Esophagus muscularis mucosa (tissue), 4 donors: ENCODE results near the gene SLC4A5. TPM values are rescaled to one million over a fixed set of nuclear protein-coding genes. Genes with fewer than 3 reads are reported as not detected.

Source experiments
- DNase-seq: peaks from one replicate; pipeline ENCODE4 v3.0.0-alpha.2; 2017; ENCODE audit errors: extremely low spot score
- H3K27ac ChIP-seq, 4 donors: fragments of 200-600 bp; sonication (generic); replicated peaks in 1 of 4; 1 replicate in 3 of 4; 2 replicates in 1 of 4; pipeline ENCODE4 v1.5.1; 2016 to 2019; ENCODE audit warnings: mild to moderate bottlenecking in 1 of 4
- H3K27me3 ChIP-seq, 4 donors: fragments of 200-600 bp; sonication (generic); one replicate each; pipeline versions ENCODE4 v1.5.1 to v1.6.0; 2016 to 2019
- H3K36me3 ChIP-seq, 4 donors: fragments of 200-600 bp; sonication (generic); one replicate each; pipeline ENCODE4 v1.5.1; 2016 to 2019
- H3K4me1 ChIP-seq, 4 donors: fragments of 200-600 bp; sonication (generic); one replicate each; pipeline ENCODE4 v1.5.1; 2016 to 2019
- H3K4me3 ChIP-seq, 4 donors: fragments of 200-600 bp; sonication (generic); 1 replicate in 2 of 4; 2 replicates in 2 of 4; pipeline ENCODE4 v1.5.1; 2016 to 2019; ENCODE audit warnings: mild to moderate bottlenecking in 4 of 4, moderate library complexity in 1 of 4
- H3K9me3 ChIP-seq, 4 donors: fragments of 200-600 bp; sonication (generic); 1 replicate in 3 of 4; 2 replicates in 1 of 4; pipeline ENCODE4 v1.5.1; 2016 to 2019
- CTCF ChIP-seq, 3 experiments: fragments of 200-600 bp in 2 of 3; fragments of 450-650 bp in 1 of 3; sonication (generic) in 2 of 3; IDR thresholded peaks; one replicate each; pipeline ENCODE4 v1.5.1; 2017 to 2019; ENCODE audit warnings: antibody characterized with exemption in 3 of 3, mild to moderate bottlenecking in 2 of 3, moderate library complexity in 1 of 3
- EP300 ChIP-seq: sonication (generic); formaldehyde crosslinking; IDR thresholded peaks from one replicate; pipeline ENCODE4 v1.6.1; 2017; ENCODE audit warnings: antibody characterized with exemption
- POLR2A ChIP-seq: fragments of 450-650 bp; IDR thresholded peaks from one replicate; pipeline ENCODE4 v1.6.1; 2017; ENCODE audit warnings: antibody characterized with exemption, moderate library complexity, mild to moderate bottlenecking, low read depth
- POLR2AphosphoS5 ChIP-seq, 2 donors: sonication (generic); formaldehyde crosslinking; IDR thresholded peaks; one replicate each; pipeline ENCODE4 v1.6.1; 2017; ENCODE audit warnings: antibody characterized with exemption in 2 of 2
- WGBS: methylation state at CpG from one replicate; pipeline ENCODE4 v1.1.5; 2018; 5-methylcytosine and 5-hydroxymethylcytosine counted together
- intact Hi-C: fragments of 100-400 bp; cut with DNase I; formaldehyde crosslinking; loops from one replicate; pipeline ENCODE4 v1.15.1; 2023
- total RNA-seq, 4 donors: library from RNA; depleted of rRNA; stranded (reverse); fragments of >200 nt; gene quantifications; one replicate each; pipeline versions ENCODE4 v1.1.0 to v1.2.1, GENCODE V29; 2016

The SLC4A5 gene
- total RNA-seq, 4 donors from 2014 or later, result 0.50 to 1.8 (median 1.4) TPM

- Histone ChIP-seq H3K27me3 (no peaks in the 10 kb centered on the region), H3K27ac (peak within 1 kb of the TSS; percentile 86 to 98 (median 89)), H3K36me3 (no peaks in the 10 kb centered on the region), H3K9me3 (no peaks in the 10 kb centered on the region), H3K4me3 (peak within 1 kb of the TSS; percentile 68 to 88 (median 72)), H3K4me1 (peaks cover 7 to 34% (median 33%) of the 10 kb centered on the region in 4 donors)
- WGBS, result 0% methylated on average over 14 of the region's 96 CpGs
- intact Hi-C loops, result no loop called here
- DNase-seq, result peak; percentile 96
- TF ChIP-seq CTCF (IDR thresholded peaks at IDR 0.05) (peak; percentile 61 to 83 (median 65)), POLR2A (peak; percentile 50), POLR2AphosphoS5 (IDR thresholded peaks at IDR 0.05) (peak; percentile 82 to 92), EP300 (no peak)
These were observed 144.5 kb downstream of the SLC4A5 start, which contains the start of gene MTHFD2 for GRCh38 chr2:74198461-74199274. TSS of gene MTHFD2 (plus strand) at chr2:74198615. CDS start at chr2:74198642, 27 bp downstream.

- peak overlapping the region; percentile 68 to 88 (median 72) for H3K4me3 ChIP-seq
- DNase-seq, result no peak
- no peaks in the 10 kb centered on the region for H3K36me3 ChIP-seq
- WGBS, result 36% methylated on average over 18 of the region's 18 CpGs
- H3K27ac ChIP-seq, result peak overlapping the region; percentile 86 to 98 (median 89)
- intact Hi-C loops, result no loop called here
- no peaks in the 10 kb centered on the region for H3K27me3 ChIP-seq
- H3K9me3 ChIP-seq, result no peaks in the 10 kb centered on the region
- TF ChIP-seq POLR2AphosphoS5 (IDR thresholded peaks at IDR 0.05) (no peak), POLR2A (no peak), CTCF (IDR thresholded peaks at IDR 0.05) (no peak), EP300 (no peak)
- H3K4me1 ChIP-seq, result peaks cover 7 to 34% (median 33%) of the 10 kb centered on the region in 4 donors
These were observed 145.2 kb downstream of the SLC4A5 start for GRCh38 chr2:74198023-74198460.

GRCh38 chr2:74197049-74197448 lies 146.2 kb downstream of the SLC4A5 start:
- WGBS, result 80% methylated on average over 4 of the region's 4 CpGs
- no peaks in the 10 kb centered on the region for H3K36me3 ChIP-seq
- H3K4me3 ChIP-seq, result no peak overlapping the region
- H3K9me3 ChIP-seq, result no peaks in the 10 kb centered on the region
- DNase-seq, result no peak
- H3K27me3 ChIP-seq, result no peaks in the 10 kb centered on the region
- intact Hi-C loops, result no loop called here
- no peak overlapping the region for H3K27ac ChIP-seq
- peaks cover 7 to 34% (median 28%) of the 10 kb centered on the region in 4 donors for H3K4me1 ChIP-seq
- TF ChIP-seq EP300 (no peak), POLR2A (no peak), POLR2AphosphoS5 (IDR thresholded peaks at IDR 0.05) (no peak), CTCF (IDR thresholded peaks at IDR 0.05) (no peak)

GRCh38 chr2:74194799-74195198 lies 148.4 kb downstream of the SLC4A5 start:
- WGBS, result 85% methylated on average over 1 of the region's 1 CpG
- TF ChIP-seq POLR2A (no peak), CTCF (IDR thresholded peaks at IDR 0.05) (no peak), EP300 (no peak), POLR2AphosphoS5 (IDR thresholded peaks at IDR 0.05) (no peak)
- Histone ChIP-seq H3K36me3 (no peaks in the 10 kb centered on the region), H3K9me3 (no peaks in the 10 kb centered on the region), H3K4me1 (peaks cover 3 to 20% (median 15%) of the 10 kb centered on the region in 4 donors), H3K27me3 (no peaks in the 10 kb centered on the region), H3K4me3 (no peak overlapping the region), H3K27ac (no peak overlapping the region)
- DNase-seq, result no peak
- intact Hi-C loops, result no loop called here
